GM12878 (cell line): ENCODE measurements around the gene CBX2. TPM values are rescaled to one million over a fixed set of nuclear protein-coding genes. Genes with fewer than 3 reads are reported as not detected.

Source experiments
- ATAC-seq: fragments of 200-7000 bp; cut with Tn5 transposase; 3 replicates; pipeline ENCODE4 v1.9.1; 2020; ENCODE audit warnings: mild to moderate bottlenecking, moderate library complexity
- BruUV-seq: library from RNA; stranded (reverse); fragments of 400-500 nt; replicated peaks from 2 replicates; lab custom pipeline; 2021; lab: Mats Ljungman, UMichigan
- CTCF ChIA-PET: fragments of 300-600 bp; sonication (Branson Sonifier 250); formaldehyde crosslinking; extraction: SDS; loops from one replicate; lab custom pipeline; 2021; ENCODE audit warnings: inconsistent platforms; lab: Yijun Ruan, JAX
- POLR2A ChIA-PET: fragments of 350-600 bp; formaldehyde crosslinking; extraction: SDS; loops from one replicate; lab custom pipeline; 2021; ENCODE audit warnings: inconsistent platforms; lab: Charles Lee
- RAD21 ChIA-PET: fragments of 300-600 bp; sonication (Branson Sonifier 250); formaldehyde crosslinking; loops from one replicate; lab custom pipeline; 2023; ENCODE audit warnings: antibody characterized with exemption; ENCODE audit not compliant: unreplicated experiment; lab: Charles Lee
- SMC1A ChIA-PET: fragments of 300-600 bp; sonication (Branson Sonifier 250); formaldehyde crosslinking; loops from one replicate; lab custom pipeline; 2023; ENCODE audit not compliant: unreplicated experiment, uncharacterized antibody; lab: Charles Lee
- DNase-seq: peaks from one replicate; pipeline ENCODE4 v3.0.0-alpha.2; 2011; ENCODE audit warnings: low read depth, low spot score
- FAIRE-seq: peaks from 3 replicates; lab custom pipeline; 2011; peaks lifted over from hg19 to GRCh38; lab: Jason Lieb, UNC
- H2AFZ ChIP-seq: 2 replicates; pipeline ENCODE4 v1.6.0; 2011; ENCODE audit warnings: low read depth, low read length, control low read depth; ENCODE audit not compliant: control insufficient read depth
- H3K27ac ChIP-seq: 2 replicates; pipeline ENCODE4 v1.5.1; 2011; ENCODE audit warnings: control low read depth; ENCODE audit not compliant: control insufficient read depth, insufficient read depth
- H3K27me3 ChIP-seq, 2 experiments: replicated peaks in 1 of 2; 2 replicates each; pipeline versions ENCODE4 v1.6.0 to v1.6.1; 2011; ENCODE audit warnings: low read length in 1 of 2; ENCODE audit not compliant: control insufficient read depth in 2 of 2, insufficient read depth in 2 of 2
- H3K36me3 ChIP-seq, 2 experiments: 2 replicates each; pipeline ENCODE4 v1.5.1; 2011; ENCODE audit warnings: low read length in 1 of 2; ENCODE audit not compliant: control insufficient read depth in 2 of 2, insufficient read depth in 2 of 2
- H3K4me1 ChIP-seq: 2 replicates; pipeline ENCODE4 v1.6.1; 2011; ENCODE audit warnings: mild to moderate bottlenecking, low read length, moderate library complexity, mixed read lengths; ENCODE audit not compliant: control insufficient read depth, insufficient read depth
- H3K4me2 ChIP-seq: 2 replicates; pipeline ENCODE4 v1.6.0; 2011; ENCODE audit warnings: control low read depth; ENCODE audit not compliant: control insufficient read depth, insufficient read depth
- H3K4me3 ChIP-seq: fragments of 200-600 bp; sonication (generic); 2 replicates; pipeline ENCODE4 v1.5.1; 2016
- H3K79me2 ChIP-seq: 2 replicates; pipeline ENCODE4 v1.6.0; 2011; ENCODE audit warnings: low read length; ENCODE audit not compliant: control insufficient read depth, insufficient read depth
- H3K9ac ChIP-seq: 2 replicates; pipeline ENCODE4 v1.8.0; 2011; ENCODE audit warnings: low read length, control low read depth, mixed read lengths; ENCODE audit not compliant: control insufficient read depth, insufficient read depth
- H3K9me3 ChIP-seq: replicated peaks from 3 replicates; pipeline ENCODE4 v1.5.1; 2011; ENCODE audit warnings: mild to moderate bottlenecking, low read length; ENCODE audit not compliant: control insufficient read depth, insufficient read depth
- H4K20me1 ChIP-seq: 2 replicates; pipeline ENCODE4 v1.6.0; 2011; ENCODE audit not compliant: control insufficient read depth, insufficient read depth
- CHD4 ChIP-seq: fragments of 200-600 bp; sonication (generic); IDR thresholded peaks from 2 replicates; pipeline ENCODE4 v1.6.1; 2016; ENCODE audit warnings: mild to moderate bottlenecking
- E2F4 ChIP-seq: IDR thresholded peaks from 2 replicates; pipeline ENCODE4 v1.6.1; 2012; ENCODE audit warnings: low read depth, low read length, improper control_type of control experiment
- GABPA ChIP-seq: IDR thresholded peaks from 2 replicates; pipeline ENCODE4 v1.6.1; 2014; ENCODE audit warnings: antibody characterized with exemption, low read depth, mild to moderate bottlenecking, inconsistent platforms
- IKZF2 ChIP-seq, 2 experiments: fragments of 450-650 bp; IDR thresholded peaks; 2 replicates each; pipeline ENCODE4 v1.6.1; 2017; ENCODE audit warnings: mild to moderate bottlenecking in 2 of 2, moderate library complexity in 2 of 2
- MLLT1 ChIP-seq: fragments of 450-650 bp; IDR thresholded peaks from 2 replicates; pipeline ENCODE4 v1.6.1; 2016; ENCODE audit warnings: mild to moderate bottlenecking
- PAX8 ChIP-seq: fragments of 450-650 bp; IDR thresholded peaks from 2 replicates; pipeline ENCODE4 v1.6.1; 2017; ENCODE audit warnings: mild to moderate bottlenecking, moderate library complexity
- POU2F2 ChIP-seq: IDR thresholded peaks from 3 replicates; pipeline ENCODE4 v1.6.1; 2011; ENCODE audit warnings: low read depth, mild to moderate bottlenecking, low read length, borderline replicate concordance
- RB1 ChIP-seq: fragments of 450-650 bp; formaldehyde crosslinking; IDR thresholded peaks from 2 replicates; pipeline ENCODE4 v1.6.1; 2017; ENCODE audit warnings: mild to moderate bottlenecking, borderline replicate concordance
- RCOR1 ChIP-seq: conservative IDR thresholded peaks from 2 replicates; pipeline ENCODE4 v1.6.1; 2012; ENCODE audit warnings: low read depth, low read length, improper control_type of control experiment
- SMAD5 ChIP-seq: IDR thresholded peaks from 2 replicates; pipeline ENCODE4 v1.6.1; 2016; ENCODE audit warnings: antibody characterized with exemption, low read depth
- SP1 ChIP-seq: IDR thresholded peaks from one replicate; pipeline ENCODE4 v1.6.1; 2011; ENCODE audit warnings: low read depth, low read length
- SUZ12 ChIP-seq: fragments of 200-600 bp; sonication (generic); IDR thresholded peaks from one replicate; pipeline ENCODE4 v1.6.1; 2018; ENCODE audit warnings: antibody characterized with exemption, mild to moderate bottlenecking; ENCODE audit not compliant: unreplicated experiment
- TAF1 ChIP-seq: IDR thresholded peaks from 2 replicates; pipeline ENCODE4 v1.6.1; 2011; ENCODE audit warnings: mild to moderate bottlenecking, low read depth, low read length, borderline replicate concordance
- TARDBP ChIP-seq: IDR thresholded peaks from 2 replicates; pipeline ENCODE4 v1.6.1; 2016; ENCODE audit warnings: borderline replicate concordance
- ZBTB33 ChIP-seq: fragments of 450-650 bp; IDR thresholded peaks from 2 replicates; pipeline ENCODE4 v1.6.1; 2017; ENCODE audit warnings: mild to moderate bottlenecking
- WGBS: methylation state at CpG from one replicate; pipeline ENCODE4 v1.1.6; 2016; ENCODE audit warnings: low lambda C conversion rate; ENCODE audit not compliant: insufficient replicate concordance, insufficient coverage; ENCODE audit errors: missing lambda C conversion rate; 5-methylcytosine and 5-hydroxymethylcytosine counted together
- in situ Hi-C: fragments of 300-500 bp; cut with MboI; formaldehyde crosslinking; loops from 9 replicates; pipeline ENCODE4 v1.14.3; 2018; ENCODE audit warnings: mixed read lengths
- intact Hi-C: fragments of 100-400 bp; cut with micrococcal nuclease; formaldehyde crosslinking; loops from one replicate; pipeline ENCODE4 v1.14.2; 2022; ENCODE audit not compliant: unreplicated experiment
- polyA plus RNA-seq, 11 experiments: library from polyadenylated mRNA; depleted of rRNA in 4 of 11; unstranded in 6 of 11; stranded (reverse) in 5 of 11; fragments of >200 nt; fragmentation: Nextera tagmentation in 4 of 11; fragmentation: Illumina TruSeq in 1 of 11; extraction: Ambion mirVana in 4 of 11; extraction: Trizol in 1 of 11; gene quantifications; 1 replicate in 1 of 11; 2 replicates in 10 of 11; pipeline versions ENCODE4 v1.2.1 to v1.2.3, GENCODE V29; 2011 to 2016; ENCODE audit warnings: inconsistent platforms in 2 of 11, missing spikeins in 2 of 11, low read depth in 1 of 11
- total RNA-seq, 4 experiments: library from RNA; depleted of rRNA in 3 of 4; stranded (reverse); fragments of >200 nt in 3 of 4; fragmentation: Illumina TruSeq in 1 of 4; extraction: Trizol in 1 of 4; gene quantifications; 2 replicates each; pipeline versions ENCODE4 v1.2.1 to v1.2.3, GENCODE V29; 2013 to 2021
- TF ChIP-seq, protein P1 (sequence below): IDR thresholded peaks from 2 replicates; pipeline ENCODE4 v1.6.1; 2011; ENCODE audit warnings: mild to moderate bottlenecking, low read depth, low read length, moderate library complexity; ENCODE audit not compliant: insufficient replicate concordance

The CBX2 gene
- total and polyA plus RNA-seq, 10 of the 15 experiments (the other 5 are each of a cell fraction or from before 2014, with no cell fraction given) = 0.35 to 7.5 (median 4.2) TPM

DNA sequence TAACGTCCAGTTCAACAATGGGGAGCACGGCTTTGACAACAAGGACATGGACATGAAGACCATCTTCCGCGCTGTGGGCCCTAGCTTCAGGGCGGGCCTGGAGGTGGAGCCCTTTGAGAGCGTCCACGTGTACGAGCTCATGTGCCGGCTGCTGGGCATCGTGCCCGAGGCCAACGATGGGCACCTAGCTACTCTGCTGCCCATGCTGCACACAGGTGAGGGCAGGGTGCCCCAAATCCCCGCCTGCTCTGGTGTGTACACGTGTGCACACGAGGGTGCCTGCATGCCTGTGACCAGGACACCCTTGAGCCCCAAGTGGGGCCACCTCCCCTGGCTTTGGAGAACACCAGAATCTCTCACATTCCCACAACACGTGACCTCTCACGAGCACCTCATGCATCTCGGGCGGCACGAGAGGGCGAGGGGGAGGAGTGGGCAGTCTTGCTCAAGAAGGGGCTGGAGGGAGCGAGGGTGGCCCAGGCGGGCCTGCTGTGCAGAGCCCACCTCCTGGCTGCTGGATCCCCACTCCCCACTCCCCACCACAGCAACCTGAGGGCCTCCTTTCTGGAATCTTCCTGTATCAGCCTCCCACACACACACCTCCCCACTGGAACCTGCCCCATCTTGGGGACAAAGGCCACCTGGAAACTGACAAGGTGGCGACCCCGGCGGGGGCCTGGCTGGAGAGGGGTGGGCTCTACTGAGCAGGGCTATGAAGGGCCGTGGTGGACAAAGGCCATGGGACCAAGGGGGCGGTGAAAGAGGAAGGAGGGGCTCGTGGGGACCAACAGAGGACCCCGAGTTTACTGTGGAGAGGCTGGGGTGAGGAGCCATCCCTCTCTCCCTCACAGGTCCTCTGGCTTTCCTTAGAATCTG, 40.7 kb upstream of the CBX2 start:
- ChIA-PET POLR2A (no interaction called here), SMC1A (no interaction called here), RAD21 (no interaction called here), CTCF (no interaction called here)
- no peak overlapping the region for H3K27ac ChIP-seq
- DNase-seq (no peak), ATAC-seq (no peak), FAIRE-seq (no peak)
- peaks cover 6% of the 10 kb centered on the region for H3K4me1 ChIP-seq
- no peaks in the 10 kb centered on the region for H3K36me3 ChIP-seq
- H3K79me2 ChIP-seq = peaks cover 6% of the 10 kb centered on the region
- H2AFZ ChIP-seq = no peak overlapping the region
- no peak overlapping the region for H3K4me2 ChIP-seq
- H3K9ac ChIP-seq = no peak overlapping the region
- H3K9me3 ChIP-seq = no peaks in the 10 kb centered on the region
- BruUV-seq = no TSS peak
- no peak overlapping the region for H3K4me3 ChIP-seq
- no peaks in the 10 kb centered on the region for H4K20me1 ChIP-seq
- 61% methylated on average over 30 of the region's 30 CpGs for WGBS
- in situ Hi-C loops (no loop called here), intact Hi-C loops (no loop called here)
- peaks cover 0 to 7% of the 10 kb centered on the region in 2 experiments; a peak in 2 of 4 replicates for H3K27me3 ChIP-seq
- TF ChIP-seq E2F4 (no peak), POU2F2 (no peak), RB1 (no peak), MLLT1 (no peak), GABPA (no peak), ZBTB33 (no peak), PAX8 (no peak), SMAD5 (no peak), RCOR1 (no peak), SP1 (no peak), SUZ12 (no peak), TAF1 (no peak), IKZF2 (IDR thresholded peaks at IDR 0.05) (no peak), TARDBP (no peak), CHD4 (no peak)
- TF ChIP-seq, protein P1, sequence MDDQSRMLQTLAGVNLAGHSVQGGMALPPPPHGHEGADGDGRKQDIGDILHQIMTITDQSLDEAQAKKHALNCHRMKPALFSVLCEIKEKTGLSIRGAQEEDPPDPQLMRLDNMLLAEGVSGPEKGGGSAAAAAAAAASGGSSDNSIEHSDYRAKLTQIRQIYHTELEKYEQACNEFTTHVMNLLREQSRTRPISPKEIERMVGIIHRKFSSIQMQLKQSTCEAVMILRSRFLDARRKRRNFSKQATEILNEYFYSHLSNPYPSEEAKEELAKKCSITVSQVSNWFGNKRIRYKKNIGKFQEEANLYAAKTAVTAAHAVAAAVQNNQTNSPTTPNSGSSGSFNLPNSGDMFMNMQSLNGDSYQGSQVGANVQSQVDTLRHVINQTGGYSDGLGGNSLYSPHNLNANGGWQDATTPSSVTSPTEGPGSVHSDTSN = no peak
